HG03439 (cell line): ENCODE results near the gene NELFA.
"Not testable (repeated sequence)": the region's sequence is repeated elsewhere in the genome, so short reads cannot be mapped to it uniquely, and the experiment has no call there.

Source experiments
- ATAC-seq: cut with Tn5 transposase; IDR thresholded peaks from one replicate; pipeline ENCODE4 v1.9.1; 2021; ENCODE audit warnings: mild to moderate bottlenecking, moderate library complexity; ENCODE audit not compliant: unreplicated experiment

NELFA gene

GRCh38 chr4:1996866-1997611 lies 11.7 kb downstream of the NELFA start:
- ATAC-seq: no peak

DNA sequence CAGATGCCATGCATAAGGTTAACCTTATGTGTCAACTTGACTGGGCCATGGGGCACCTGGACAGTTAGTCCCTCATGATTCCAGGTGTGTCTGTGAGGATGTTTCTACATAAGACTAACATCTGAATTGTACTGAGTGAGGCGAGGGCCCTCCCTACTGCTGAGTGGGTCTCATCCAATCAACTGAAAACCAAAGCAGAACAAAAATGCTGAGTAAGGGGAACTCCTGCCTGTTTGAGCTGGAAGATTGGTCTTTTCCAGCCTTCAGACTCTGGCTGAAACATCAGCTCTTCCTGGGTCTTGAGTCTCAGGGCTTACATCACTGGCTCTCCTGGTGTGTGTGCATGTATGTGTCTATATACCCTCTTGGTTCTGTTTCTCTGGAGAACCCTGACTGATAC lies 13.8 kb downstream of the NELFA start:
- no peak for ATAC-seq

GRCh38 chr4:1993718-1994516 lies 14.9 kb downstream of the NELFA start:
- not testable (repeated sequence) for ATAC-seq

- ATAC-seq: no peak
Observed at GRCh38 chr4:1993169-1993516, 15.6 kb downstream of the NELFA start.

GRCh38 chr4:1992468-1993168 lies 16.2 kb downstream of the NELFA start:
- no peak for ATAC-seq

- no peak for ATAC-seq
Observed at GRCh38 chr4:1991596-1992434, 17.0 kb downstream of the NELFA start.

- no peak for ATAC-seq
Observed at GRCh38 chr4:1991087-1991486, 17.7 kb downstream of the NELFA start.

- no peak for ATAC-seq
Observed at GRCh38 chr4:1990676-1991075, 18.1 kb downstream of the NELFA start.

GRCh38 chr4:1990348-1990645 lies 18.5 kb downstream of the NELFA start:
- no peak for ATAC-seq

- ATAC-seq: no peak
Observed at GRCh38 chr4:1989533-1990347, 19.0 kb downstream of the NELFA start.

GRCh38 chr4:1988327-1988724 lies 20.4 kb downstream of the NELFA start:
- no peak for ATAC-seq

- no peak for ATAC-seq
Observed at GRCh38 chr4:1987721-1988326, 20.9 kb downstream of the NELFA start.

DNA sequence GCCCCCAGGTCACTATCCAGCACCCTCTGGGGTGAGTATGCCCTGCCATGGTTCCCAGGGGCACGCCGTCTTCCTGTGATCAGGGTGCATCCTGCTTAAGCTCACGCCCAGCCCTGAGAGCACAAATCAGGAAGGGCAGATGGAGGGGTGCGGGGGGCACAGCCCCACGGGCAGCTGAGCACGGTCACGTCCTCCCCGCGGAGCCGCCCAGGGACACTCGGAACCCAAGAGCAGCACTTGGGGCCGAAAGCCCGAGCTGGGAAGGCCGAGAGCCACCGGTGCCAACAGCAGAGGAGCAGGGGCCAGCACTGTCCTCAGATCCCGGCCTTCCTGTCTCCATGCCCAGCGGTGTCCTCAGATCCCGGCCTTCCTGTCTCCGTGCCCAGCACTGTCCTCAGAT lies 21.5 kb downstream of the NELFA start:
- no peak for ATAC-seq

- ATAC-seq: no peak
Observed at GRCh38 chr4:1986578-1987210, 22.1 kb downstream of the NELFA start.

DNA sequence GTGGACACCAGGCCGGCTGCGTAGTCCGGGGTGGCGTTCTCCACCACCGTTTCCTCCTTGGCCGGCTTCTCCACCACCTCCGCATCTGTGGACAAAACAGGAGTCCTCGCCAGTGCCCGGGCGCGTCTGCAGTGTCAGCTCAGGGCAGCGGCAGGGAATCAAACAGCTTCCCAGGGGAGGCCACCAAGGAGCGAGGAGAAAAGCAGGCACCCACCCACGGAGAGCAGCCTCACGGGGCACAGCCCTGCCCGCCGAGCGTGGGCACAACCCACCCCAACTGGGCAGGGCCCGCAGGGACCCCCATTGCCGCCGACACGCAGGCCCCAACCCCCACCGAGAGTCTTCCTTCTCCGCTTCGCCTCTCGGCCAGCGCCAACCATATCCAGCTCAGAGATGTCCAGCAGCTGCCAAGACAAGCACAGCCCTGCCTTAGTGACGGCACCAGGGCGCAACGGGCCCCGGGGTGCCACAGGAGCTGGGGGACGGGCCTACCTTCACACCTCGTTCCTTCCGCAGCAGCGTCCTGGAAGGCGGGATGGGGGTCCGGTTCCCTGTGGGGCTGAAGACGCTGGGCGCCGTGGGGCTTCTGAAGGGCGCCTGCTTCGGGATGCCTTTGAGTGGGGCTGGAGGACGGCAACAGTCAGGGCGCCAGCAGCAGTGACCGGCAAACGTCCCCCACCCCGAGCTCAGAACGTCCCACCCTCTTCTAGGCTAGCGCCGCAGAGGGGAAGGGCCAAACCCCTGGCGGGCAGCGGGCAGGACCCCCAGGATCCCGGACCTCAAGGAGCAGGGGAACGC lies 22.8 kb downstream of the NELFA start:
- no peak for ATAC-seq

- ATAC-seq: no peak
Observed at GRCh38 chr4:1985294-1985693, 23.5 kb downstream of the NELFA start.

DNA sequence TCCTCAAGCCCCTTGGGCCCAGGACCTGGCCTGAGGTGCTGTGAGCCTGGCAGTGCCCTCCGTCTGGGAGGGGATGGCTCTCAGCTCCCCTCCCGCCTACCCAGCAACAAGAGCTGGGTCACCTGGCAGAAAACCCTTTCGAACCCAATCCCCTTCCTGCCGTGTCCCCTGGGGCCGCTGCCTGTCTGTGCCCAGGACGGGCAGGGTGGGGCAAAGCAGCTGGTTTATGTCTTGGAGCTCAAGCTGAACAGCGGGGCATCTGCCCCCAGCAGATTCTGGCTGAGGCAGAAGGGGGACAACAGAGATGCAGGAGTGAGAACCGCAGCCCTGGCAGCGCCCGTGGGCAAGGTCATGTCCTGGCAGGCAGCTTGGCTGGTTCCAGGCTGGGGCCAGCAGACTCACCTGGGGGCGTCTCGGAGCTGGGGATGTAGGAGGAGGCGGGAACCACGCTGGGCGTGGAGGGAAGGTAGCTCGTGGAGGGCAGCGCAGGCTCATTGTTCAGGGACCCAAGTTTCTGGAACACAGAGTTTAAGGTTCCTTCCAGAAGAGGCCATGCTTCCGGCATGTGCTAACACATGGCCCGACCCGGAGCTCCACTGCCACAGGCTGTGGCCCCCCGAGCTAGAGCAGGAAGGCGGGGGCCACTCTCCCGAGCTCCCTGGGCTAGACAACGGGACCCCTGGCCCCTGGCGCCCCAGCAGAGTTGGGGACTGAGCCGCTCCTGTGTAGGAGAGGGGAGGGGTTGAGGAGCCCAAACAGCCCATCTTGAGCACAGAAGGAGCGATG lies 24.2 kb downstream of the NELFA start:
- no peak for ATAC-seq
